ENCODE results near the gene ICE1. TPM values are rescaled to one million over a fixed set of nuclear protein-coding genes. Genes with fewer than 3 reads are reported as not detected.

The ICE1 gene
- total and polyA plus RNA-seq, 9 of the 15 experiments (the other 6 are each of a cell fraction or from before 2014, with no cell fraction given) = 4.9 to 47.4 (median 28.2) TPM

DNA sequence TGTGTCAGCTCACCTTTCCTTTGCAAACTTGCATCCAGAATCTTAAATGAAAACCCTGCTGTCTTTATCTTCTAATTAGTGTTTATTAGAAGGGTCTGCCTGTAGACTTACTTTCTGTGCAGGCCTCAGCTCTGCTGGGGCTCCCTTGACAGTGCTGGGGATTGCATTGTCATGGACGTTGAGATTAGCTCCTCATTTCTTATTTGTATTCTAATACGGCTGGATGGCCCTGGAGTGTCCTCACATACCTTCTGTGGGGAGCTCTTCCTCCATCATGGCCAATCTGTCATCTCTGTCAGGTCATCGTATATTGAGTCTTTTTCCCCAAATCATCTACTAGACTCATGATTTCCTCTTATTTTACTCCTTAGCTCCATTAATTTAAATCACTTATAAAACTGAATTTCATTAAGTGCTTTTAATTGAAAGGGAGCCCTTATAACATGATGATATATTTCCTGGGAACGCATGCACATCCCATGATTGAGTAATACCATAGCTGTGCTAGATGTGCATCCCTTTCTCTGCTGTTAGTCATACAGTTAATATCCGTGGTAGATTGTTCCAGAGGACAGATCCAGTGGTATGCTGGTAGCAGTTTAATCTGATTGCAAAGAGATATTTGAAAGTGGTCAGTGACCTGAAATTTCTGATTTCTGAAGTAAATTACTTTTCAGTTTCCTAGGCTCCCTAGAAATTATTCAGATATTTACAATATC is 61.6 kb downstream of the ICE1 start:
- no peak for DNase-seq (ENCODE audit: extremely low read depth in 1 of 4, low spot score in 3 of 4)
- Histone ChIP-seq H3K36me3 (ENCODE audit: control insufficient read depth, insufficient read depth, low read length) (peaks cover 52% of the 10 kb centered on the region), H3K9me3 (replicated peaks; ENCODE audit: control insufficient read depth, insufficient read depth, low read depth, low read length) (no peaks in the 10 kb centered on the region), H2AFZ (ENCODE audit: low read depth, low read length) (no peak overlapping the region), H3K9ac (ENCODE audit: insufficient read depth in 1 of 2, low read depth in 2 of 2, low read length in 2 of 2) (no peak overlapping the region), H4K20me1 (replicated peaks; ENCODE audit: control insufficient read depth, insufficient read depth, low read length) (no peaks in the 10 kb centered on the region; the same call in 1 of the 2 replicates), H3K4me1 (replicated peaks in 1 of 2; ENCODE audit: control insufficient read depth in 2 of 2, insufficient read depth in 2 of 2, low read length in 2 of 2) (no peaks in the 10 kb centered on the region), H3K27ac (ENCODE audit: extremely low read depth, low read depth, low read length) (no peak overlapping the region), H3K4me2 (ENCODE audit: insufficient read depth, low read length) (no peak overlapping the region), H3K27me3 (ENCODE audit: control insufficient read depth in 2 of 2, insufficient read depth in 2 of 2, low read length in 2 of 2) (no peaks in the 10 kb centered on the region), H3K79me2 (ENCODE audit: control insufficient read depth, insufficient read depth, low read length) (no peaks in the 10 kb centered on the region), H3K4me3 (no peak overlapping the region), H3K9me1 (ENCODE audit: control insufficient read depth, insufficient read depth, low read length) (no peaks in the 10 kb centered on the region)
- ATAC-seq = no peak
- WGBS (ENCODE audit: insufficient coverage, low coverage, missing lambda C conversion rate) = 77% methylated on average over 5 of the region's 5 CpGs
- no peak for FAIRE-seq
- POLR2A ChIA-PET = interaction anchor here (0.7 to 3.4 kb wide), 3 partner anchors 9 to 62 kb away, joined by 3 to 9 read pairs (median 4); no protein-coding TSS in a partner anchor
- intact Hi-C loops (cut with micrococcal nuclease) = no loop called here
- BruUV-seq (replicated peaks) = no TSS peak
- CTCF ChIA-PET (ENCODE audit: low intra/inter-chr PET ratio) = no interaction called here
- TF ChIP-seq ZNF695 (CRISPR knock-in tag; IDR thresholded peaks at IDR 0.05) (no peak), NBN (IDR thresholded peaks at IDR 0.05; ENCODE audit: low read depth) (no peak), ZNF347 (CRISPR knock-in tag; IDR thresholded peaks at IDR 0.05; ENCODE audit: low read depth) (no peak), ZNF408 (CRISPR knock-in tag; IDR thresholded peaks at IDR 0.05; ENCODE audit: low read depth) (no peak), FOSL1 (tag; conservative IDR thresholded peaks at IDR 0.05) (no peak), KLF16 (IDR thresholded peaks at IDR 0.05) (no peak), ZNF184 (CRISPR knock-in tag; IDR thresholded peaks at IDR 0.05) (no peak), MCM5 (IDR thresholded peaks at IDR 0.05; ENCODE audit: low read depth) (no peak), ZNF12 (CRISPR knock-in tag; IDR thresholded peaks at IDR 0.05) (no peak), PRMT5 (CRISPR knock-in tag; IDR thresholded peaks at IDR 0.05) (no peak), NONO (IDR thresholded peaks at IDR 0.05; ENCODE audit: low read depth in 2 of 2, low read length in 1 of 2) (no peak), HCFC1 (IDR thresholded peaks at IDR 0.05; ENCODE audit: low read depth, low read length) (no peak), STAG1 (CRISPR knock-in tag; IDR thresholded peaks at IDR 0.05; ENCODE audit: borderline replicate concordance) (no peak), MTA3 (IDR thresholded peaks at IDR 0.05; ENCODE audit: borderline replicate concordance) (no peak), FOXJ3 (CRISPR knock-in tag; IDR thresholded peaks at IDR 0.05) (no peak), PRPF4 (IDR thresholded peaks at IDR 0.05; ENCODE audit: insufficient read depth, low read depth, low read length, poor library complexity, severe bottlenecking) (no peak)
- TF ChIP-seq, protein P1, sequence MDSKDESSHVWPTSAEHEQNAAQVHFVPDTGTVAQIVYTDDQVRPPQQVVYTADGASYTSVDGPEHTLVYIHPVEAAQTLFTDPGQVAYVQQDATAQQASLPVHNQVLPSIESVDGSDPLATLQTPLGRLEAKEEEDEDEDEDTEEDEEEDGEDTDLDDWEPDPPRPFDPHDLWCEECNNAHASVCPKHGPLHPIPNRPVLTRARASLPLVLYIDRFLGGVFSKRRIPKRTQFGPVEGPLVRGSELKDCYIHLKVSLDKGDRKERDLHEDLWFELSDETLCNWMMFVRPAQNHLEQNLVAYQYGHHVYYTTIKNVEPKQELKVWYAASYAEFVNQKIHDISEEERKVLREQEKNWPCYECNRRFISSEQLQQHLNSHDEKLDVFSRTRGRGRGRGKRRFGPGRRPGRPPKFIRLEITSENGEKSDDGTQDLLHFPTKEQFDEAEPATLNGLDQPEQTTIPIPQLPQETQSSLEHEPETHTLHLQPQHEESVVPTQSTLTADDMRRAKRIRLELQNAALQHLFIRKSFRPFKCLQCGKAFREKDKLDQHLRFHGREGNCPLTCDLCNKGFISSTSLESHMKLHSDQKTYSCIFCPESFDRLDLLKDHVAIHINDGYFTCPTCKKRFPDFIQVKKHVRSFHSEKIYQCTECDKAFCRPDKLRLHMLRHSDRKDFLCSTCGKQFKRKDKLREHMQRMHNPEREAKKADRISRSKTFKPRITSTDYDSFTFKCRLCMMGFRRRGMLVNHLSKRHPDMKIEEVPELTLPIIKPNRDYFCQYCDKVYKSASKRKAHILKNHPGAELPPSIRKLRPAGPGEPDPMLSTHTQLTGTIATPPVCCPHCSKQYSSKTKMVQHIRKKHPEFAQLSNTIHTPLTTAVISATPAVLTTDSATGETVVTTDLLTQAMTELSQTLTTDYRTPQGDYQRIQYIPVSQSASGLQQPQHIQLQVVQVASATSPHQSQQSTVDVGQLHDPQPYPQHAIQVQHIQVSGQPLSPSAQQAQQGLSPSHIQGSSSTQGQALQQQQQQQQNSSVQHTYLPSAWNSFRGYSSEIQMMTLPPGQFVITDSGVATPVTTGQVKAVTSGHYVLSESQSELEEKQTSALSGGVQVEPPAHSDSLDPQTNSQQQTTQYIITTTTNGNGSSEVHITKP (IDR thresholded peaks at IDR 0.05; ENCODE audit: partially characterized antibody) = no peak
- TF ChIP-seq, protein P2, sequence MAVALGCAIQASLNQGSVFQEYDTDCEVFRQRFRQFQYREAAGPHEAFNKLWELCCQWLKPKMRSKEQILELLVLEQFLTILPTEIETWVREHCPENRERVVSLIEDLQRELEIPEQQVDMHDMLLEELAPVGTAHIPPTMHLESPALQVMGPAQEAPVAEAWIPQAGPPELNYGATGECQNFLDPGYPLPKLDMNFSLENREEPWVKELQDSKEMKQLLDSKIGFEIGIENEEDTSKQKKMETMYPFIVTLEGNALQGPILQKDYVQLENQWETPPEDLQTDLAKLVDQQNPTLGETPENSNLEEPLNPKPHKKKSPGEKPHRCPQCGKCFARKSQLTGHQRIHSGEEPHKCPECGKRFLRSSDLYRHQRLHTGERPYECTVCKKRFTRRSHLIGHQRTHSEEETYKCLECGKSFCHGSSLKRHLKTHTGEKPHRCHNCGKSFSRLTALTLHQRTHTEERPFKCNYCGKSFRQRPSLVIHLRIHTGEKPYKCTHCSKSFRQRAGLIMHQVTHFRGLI (CRISPR knock-in tag; IDR thresholded peaks at IDR 0.05) = no peak
- in situ Hi-C loops (cut with MboI) = loop anchor here (25.0 kb wide), 1 partner anchor 1253 kb away; no protein-coding TSS in a partner anchor

All from K562 (cell line).